GM23338 (cell line): ENCODE measurements around the gene PRR12. TPM values are rescaled to one million over a fixed set of nuclear protein-coding genes. Genes with fewer than 3 reads are reported as not detected.

Experiments
- ATAC-seq: fragments of 200-7000 bp; cut with Tn5 transposase; 3 replicates; pipeline ENCODE4 v1.9.1; 2020
- DNase-seq: peaks from one replicate; pipeline ENCODE4 v3.0.0-alpha.2; 2015; ENCODE audit warnings: low spot score
- H2AFZ ChIP-seq: fragments of 200-600 bp; sonication (generic); 2 replicates; pipeline ENCODE4 v1.8.0; 2016; ENCODE audit warnings: antibody characterized with exemption, mild to moderate bottlenecking, moderate library complexity
- H3F3A ChIP-seq: fragments of 200-600 bp; sonication (generic); replicated peaks from 2 replicates; pipeline ENCODE4 v1.8.0; 2017; ENCODE audit warnings: antibody characterized with exemption, mixed run types, low read depth
- H3K27ac ChIP-seq: fragments of 200-600 bp; sonication (generic); 2 replicates; pipeline ENCODE4 v1.6.1; 2016; ENCODE audit warnings: low read depth
- H3K27me3 ChIP-seq: fragments of 200-600 bp; sonication (generic); 2 replicates; pipeline ENCODE4 v1.8.0; 2016; ENCODE audit warnings: mild to moderate bottlenecking, mixed run types, moderate library complexity; ENCODE audit not compliant: insufficient read depth
- H3K36me3 ChIP-seq: fragments of 200-600 bp; sonication (generic); 2 replicates; pipeline ENCODE4 v1.8.0; 2016; ENCODE audit warnings: mild to moderate bottlenecking; ENCODE audit not compliant: insufficient read depth
- H3K4me1 ChIP-seq: fragments of 200-600 bp; sonication (generic); 2 replicates; pipeline ENCODE4 v1.8.0; 2016; ENCODE audit warnings: mild to moderate bottlenecking, moderate library complexity; ENCODE audit not compliant: insufficient read depth
- H3K4me2 ChIP-seq: fragments of 200-600 bp; sonication (generic); 2 replicates; pipeline ENCODE4 v1.7.1; 2017; ENCODE audit warnings: mixed run types
- H3K4me3 ChIP-seq: fragments of 200-600 bp; sonication (generic); 2 replicates; pipeline ENCODE4 v1.6.1; 2016; ENCODE audit warnings: mixed run types
- H3K79me2 ChIP-seq: fragments of 200-600 bp; sonication (generic); replicated peaks from 2 replicates; pipeline ENCODE4 v1.8.0; 2017; ENCODE audit warnings: mild to moderate bottlenecking; ENCODE audit not compliant: insufficient read depth
- H3K9me2 ChIP-seq: fragments of 200-600 bp; sonication (generic); 2 replicates; pipeline ENCODE4 v1.8.0; 2017; ENCODE audit not compliant: insufficient read depth
- H4K20me1 ChIP-seq: fragments of 200-600 bp; sonication (generic); replicated peaks from 2 replicates; pipeline ENCODE4 v1.8.0; 2017; ENCODE audit warnings: mild to moderate bottlenecking; ENCODE audit not compliant: insufficient read depth
- H3K27ac Mint-ChIP-seq: 2 replicates; pipeline ENCODE4 v1.8.0; 2020; ENCODE audit warnings: inconsistent platforms, mild to moderate bottlenecking, moderate library complexity, mixed read lengths
- H3K27me3 Mint-ChIP-seq: 3 replicates; pipeline ENCODE4 v1.8.0; 2022; ENCODE audit warnings: low read depth, mild to moderate bottlenecking, moderate library complexity, mixed read lengths, inconsistent platforms; ENCODE audit not compliant: insufficient read depth, poor library complexity
- H3K36me3 Mint-ChIP-seq: 3 replicates; pipeline ENCODE4 v1.8.0; 2021; ENCODE audit warnings: low read depth, mild to moderate bottlenecking, inconsistent platforms, moderate library complexity, mixed read lengths
- H3K4me1 Mint-ChIP-seq: 3 replicates; pipeline ENCODE4 v1.8.0; 2020; ENCODE audit warnings: mild to moderate bottlenecking, inconsistent platforms, mixed read lengths
- H3K4me3 Mint-ChIP-seq: 3 replicates; pipeline ENCODE4 v1.8.0; 2021; ENCODE audit warnings: moderate library complexity, mild to moderate bottlenecking, inconsistent platforms, mixed read lengths
- H3K9me3 Mint-ChIP-seq: 3 replicates; pipeline ENCODE4 v1.8.0; 2020; ENCODE audit warnings: moderate library complexity, mild to moderate bottlenecking, inconsistent platforms, mixed read lengths
- CREB1 ChIP-seq: fragments of 250-450 bp; sonication (Bioruptor Pico); IDR thresholded peaks from 2 replicates; pipeline ENCODE4 v1.5.0; 2020; ENCODE audit warnings: low read depth, mild to moderate bottlenecking, moderate library complexity
- ZNF331 ChIP-seq: fragments of 250-450 bp; sonication (Bioruptor Pico); IDR thresholded peaks from 2 replicates; pipeline ENCODE4 v1.5.0; 2020; ENCODE audit warnings: low read depth, mild to moderate bottlenecking, moderate library complexity
- polyA plus RNA-seq: library from polyadenylated mRNA; unstranded; fragments of >200 nt; fragmentation: Nextera tagmentation; extraction: Ambion mirVana; gene quantifications from 2 replicates; pipeline ENCODE4 v1.2.1, GENCODE V29; 2016
- total RNA-seq: library from RNA; depleted of rRNA; stranded (reverse); fragments of >200 nt; shearing (Covaris generic); gene quantifications from 2 replicates; pipeline ENCODE4 v1.2.3, GENCODE V29; 2014
- TF ChIP-seq, protein P1 (sequence below): fragments of 250-450 bp; sonication (Bioruptor Pico); IDR thresholded peaks from 2 replicates; pipeline ENCODE4 v1.5.0; 2020; ENCODE audit warnings: mild to moderate bottlenecking, moderate library complexity
- TF ChIP-seq, protein P2 (sequence below): IDR thresholded peaks from 2 replicates; pipeline ENCODE4 v1.6.1; 2016; ENCODE audit warnings: antibody characterized with exemption

PRR12 gene
- total and polyA plus RNA-seq, 2 experiments from 2014 or later: 8.6 to 41.6 TPM

GRCh38 chr19:49559443-49559842 lies 31.5 kb upstream of the PRR12 start:
- Histone ChIP-seq H3K79me2 (peaks cover 21% of the 10 kb centered on the region), H3K27me3 (no peaks in the 10 kb centered on the region), H3K9me2 (no peaks in the 10 kb centered on the region), H3K4me1 (peaks cover 17% of the 10 kb centered on the region; the same call in 1 of the 2 replicates), H3K27ac (no peak overlapping the region), H3F3A (peaks cover 43% of the 10 kb centered on the region), H2AFZ (no peak overlapping the region), H3K4me3 (no peak overlapping the region), H3K36me3 (no peaks in the 10 kb centered on the region; the same call in 1 of the 2 replicates), H3K4me2 (no peak overlapping the region), H4K20me1 (peaks cover 1% of the 10 kb centered on the region)
- Mint-ChIP-seq H3K27me3 (peaks cover 20% of the 10 kb centered on the region), H3K9me3 (no peaks in the 10 kb centered on the region), H3K4me3 (no peak overlapping the region; the same call in 2 of the 3 replicates), H3K27ac (peak overlapping the region; percentile 91; the same call in 1 of the 2 replicates), H3K4me1 (peaks cover 22% of the 10 kb centered on the region), H3K36me3 (peaks cover 39% of the 10 kb centered on the region)
- no peak for DNase-seq
- TF ChIP-seq, protein P1, sequence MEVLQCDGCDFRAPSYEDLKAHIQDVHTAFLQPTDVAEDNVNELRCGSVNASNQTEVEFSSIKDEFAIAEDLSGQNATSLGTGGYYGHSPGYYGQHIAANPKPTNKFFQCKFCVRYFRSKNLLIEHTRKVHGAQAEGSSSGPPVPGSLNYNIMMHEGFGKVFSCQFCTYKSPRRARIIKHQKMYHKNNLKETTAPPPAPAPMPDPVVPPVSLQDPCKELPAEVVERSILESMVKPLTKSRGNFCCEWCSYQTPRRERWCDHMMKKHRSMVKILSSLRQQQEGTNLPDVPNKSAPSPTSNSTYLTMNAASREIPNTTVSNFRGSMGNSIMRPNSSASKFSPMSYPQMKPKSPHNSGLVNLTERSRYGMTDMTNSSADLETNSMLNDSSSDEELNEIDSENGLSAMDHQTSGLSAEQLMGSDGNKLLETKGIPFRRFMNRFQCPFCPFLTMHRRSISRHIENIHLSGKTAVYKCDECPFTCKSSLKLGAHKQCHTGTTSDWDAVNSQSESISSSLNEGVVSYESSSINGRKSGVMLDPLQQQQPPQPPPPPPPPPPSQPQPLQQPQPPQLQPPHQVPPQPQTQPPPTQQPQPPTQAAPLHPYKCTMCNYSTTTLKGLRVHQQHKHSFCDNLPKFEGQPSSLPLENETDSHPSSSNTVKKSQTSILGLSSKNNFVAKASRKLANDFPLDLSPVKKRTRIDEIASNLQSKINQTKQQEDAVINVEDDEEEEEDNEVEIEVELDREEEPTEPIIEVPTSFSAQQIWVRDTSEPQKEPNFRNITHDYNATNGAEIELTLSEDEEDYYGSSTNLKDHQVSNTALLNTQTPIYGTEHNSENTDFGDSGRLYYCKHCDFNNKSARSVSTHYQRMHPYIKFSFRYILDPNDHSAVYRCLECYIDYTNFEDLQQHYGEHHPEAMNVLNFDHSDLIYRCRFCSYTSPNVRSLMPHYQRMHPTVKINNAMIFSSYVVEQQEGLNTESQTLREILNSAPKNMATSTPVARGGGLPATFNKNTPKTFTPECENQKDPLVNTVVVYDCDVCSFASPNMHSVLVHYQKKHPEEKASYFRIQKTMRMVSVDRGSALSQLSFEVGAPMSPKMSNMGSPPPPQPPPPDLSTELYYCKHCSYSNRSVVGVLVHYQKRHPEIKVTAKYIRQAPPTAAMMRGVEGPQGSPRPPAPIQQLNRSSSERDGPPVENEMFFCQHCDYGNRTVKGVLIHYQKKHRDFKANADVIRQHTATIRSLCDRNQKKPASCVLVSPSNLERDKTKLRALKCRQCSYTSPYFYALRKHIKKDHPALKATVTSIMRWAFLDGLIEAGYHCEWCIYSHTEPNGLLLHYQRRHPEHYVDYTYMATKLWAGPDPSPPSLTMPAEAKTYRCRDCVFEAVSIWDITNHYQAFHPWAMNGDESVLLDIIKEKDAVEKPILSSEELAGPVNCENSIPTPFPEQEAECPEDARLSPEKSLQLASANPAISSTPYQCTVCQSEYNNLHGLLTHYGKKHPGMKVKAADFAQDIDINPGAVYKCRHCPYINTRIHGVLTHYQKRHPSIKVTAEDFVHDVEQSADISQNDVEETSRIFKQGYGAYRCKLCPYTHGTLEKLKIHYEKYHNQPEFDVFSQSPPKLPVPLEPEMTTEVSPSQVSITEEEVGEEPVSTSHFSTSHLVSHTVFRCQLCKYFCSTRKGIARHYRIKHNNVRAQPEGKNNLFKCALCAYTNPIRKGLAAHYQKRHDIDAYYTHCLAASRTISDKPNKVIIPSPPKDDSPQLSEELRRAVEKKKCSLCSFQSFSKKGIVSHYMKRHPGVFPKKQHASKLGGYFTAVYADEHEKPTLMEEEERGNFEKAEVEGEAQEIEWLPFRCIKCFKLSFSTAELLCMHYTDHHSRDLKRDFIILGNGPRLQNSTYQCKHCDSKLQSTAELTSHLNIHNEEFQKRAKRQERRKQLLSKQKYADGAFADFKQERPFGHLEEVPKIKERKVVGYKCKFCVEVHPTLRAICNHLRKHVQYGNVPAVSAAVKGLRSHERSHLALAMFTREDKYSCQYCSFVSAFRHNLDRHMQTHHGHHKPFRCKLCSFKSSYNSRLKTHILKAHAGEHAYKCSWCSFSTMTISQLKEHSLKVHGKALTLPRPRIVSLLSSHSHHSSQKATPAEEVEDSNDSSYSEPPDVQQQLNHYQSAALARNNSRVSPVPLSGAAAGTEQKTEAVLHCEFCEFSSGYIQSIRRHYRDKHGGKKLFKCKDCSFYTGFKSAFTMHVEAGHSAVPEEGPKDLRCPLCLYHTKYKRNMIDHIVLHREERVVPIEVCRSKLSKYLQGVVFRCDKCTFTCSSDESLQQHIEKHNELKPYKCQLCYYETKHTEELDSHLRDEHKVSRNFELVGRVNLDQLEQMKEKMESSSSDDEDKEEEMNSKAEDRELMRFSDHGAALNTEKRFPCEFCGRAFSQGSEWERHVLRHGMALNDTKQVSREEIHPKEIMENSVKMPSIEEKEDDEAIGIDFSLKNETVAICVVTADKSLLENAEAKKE (CRISPR knock-in tag): no peak
- ATAC-seq: no peak

GRCh38 chr19:49559928-49560327 lies 31.1 kb upstream of the PRR12 start:
- no peaks in the 10 kb centered on the region for H3K27me3 ChIP-seq
- H3K4me2 ChIP-seq: peak overlapping the region; percentile 12; the same call in 1 of the 2 replicates
- no peak overlapping the region for H3K4me3 ChIP-seq
- peaks cover 17% of the 10 kb centered on the region; the same call in 1 of the 2 replicates for H3K4me1 ChIP-seq
- H3K27ac Mint-ChIP-seq: peak overlapping the region; percentile 91
- peaks cover 34% of the 10 kb centered on the region for H3K36me3 Mint-ChIP-seq
- peaks cover 26% of the 10 kb centered on the region for H3K79me2 ChIP-seq
- no peaks in the 10 kb centered on the region for H3K9me3 Mint-ChIP-seq
- H3K9me2 ChIP-seq: no peaks in the 10 kb centered on the region
- peaks cover 39% of the 10 kb centered on the region for H3F3A ChIP-seq
- peaks cover 22% of the 10 kb centered on the region for H3K4me1 Mint-ChIP-seq
- H4K20me1 ChIP-seq: peaks cover 6% of the 10 kb centered on the region
- H3K36me3 ChIP-seq: no peaks in the 10 kb centered on the region; the same call in 1 of the 2 replicates
- no peak overlapping the region for H3K27ac ChIP-seq
- peaks cover 20% of the 10 kb centered on the region for H3K27me3 Mint-ChIP-seq
- no peak overlapping the region for H2AFZ ChIP-seq
- no peak for ATAC-seq
- peak; percentile 43 for DNase-seq
- no peak overlapping the region for H3K4me3 Mint-ChIP-seq
- TF ChIP-seq CREB1 (CRISPR knock-in tag) (no peak), ZNF331 (CRISPR knock-in tag) (no peak)
- TF ChIP-seq, protein P1 (CRISPR knock-in tag): no peak
- TF ChIP-seq, protein P2, sequence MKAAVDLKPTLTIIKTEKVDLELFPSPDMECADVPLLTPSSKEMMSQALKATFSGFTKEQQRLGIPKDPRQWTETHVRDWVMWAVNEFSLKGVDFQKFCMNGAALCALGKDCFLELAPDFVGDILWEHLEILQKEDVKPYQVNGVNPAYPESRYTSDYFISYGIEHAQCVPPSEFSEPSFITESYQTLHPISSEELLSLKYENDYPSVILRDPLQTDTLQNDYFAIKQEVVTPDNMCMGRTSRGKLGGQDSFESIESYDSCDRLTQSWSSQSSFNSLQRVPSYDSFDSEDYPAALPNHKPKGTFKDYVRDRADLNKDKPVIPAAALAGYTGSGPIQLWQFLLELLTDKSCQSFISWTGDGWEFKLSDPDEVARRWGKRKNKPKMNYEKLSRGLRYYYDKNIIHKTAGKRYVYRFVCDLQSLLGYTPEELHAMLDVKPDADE: no peak
